Measurements from ENCODE around the gene SLX1A.

DNA sequence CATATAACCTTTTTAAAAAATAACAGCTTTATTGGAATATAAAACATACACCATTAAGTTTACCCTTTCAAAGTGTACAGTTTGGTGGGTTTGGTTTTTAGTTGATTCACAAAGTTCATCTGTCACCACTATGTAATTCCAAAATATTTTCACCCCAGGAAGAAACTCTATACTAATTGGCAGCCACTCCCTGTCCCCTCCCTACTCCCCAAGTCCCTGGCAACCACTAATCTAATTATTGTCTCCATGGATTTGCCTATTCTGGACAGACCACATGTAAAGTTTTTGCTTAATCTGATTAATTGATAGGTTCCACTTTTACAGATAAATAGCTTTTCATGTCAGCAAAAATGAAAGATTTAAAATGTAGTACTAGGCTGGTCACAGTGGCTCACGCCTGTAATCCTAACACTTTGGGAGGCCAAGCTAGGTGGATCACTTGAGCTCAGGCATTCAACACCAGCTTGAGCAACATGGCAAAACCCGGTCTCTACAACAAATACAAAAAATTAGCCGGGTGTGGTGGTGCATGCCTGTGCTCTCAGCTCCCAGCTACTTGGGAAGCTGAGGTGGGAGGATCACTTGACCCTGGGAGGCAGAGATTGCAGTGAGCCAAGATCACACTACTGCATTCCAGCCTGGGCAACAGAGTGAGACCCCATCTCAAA, 45.7 kb upstream of the SLX1A start:
- TF ChIP-seq ZNF317 (CRISPR knock-in tag; IDR thresholded peaks at IDR 0.05; ENCODE audit: borderline replicate concordance, low read depth) (no peak), TEAD1 (CRISPR knock-in tag; IDR thresholded peaks at IDR 0.05) (no peak), FOXP1 (CRISPR knock-in tag; IDR thresholded peaks at IDR 0.05; ENCODE audit: borderline replicate concordance) (no peak), PREB (CRISPR knock-in tag; IDR thresholded peaks at IDR 0.05; ENCODE audit: borderline replicate concordance) (no peak), CBFB (CRISPR knock-in tag; IDR thresholded peaks at IDR 0.05; ENCODE audit: low read depth) (no peak), ZNF138 (CRISPR knock-in tag; conservative IDR thresholded peaks at IDR 0.05) (no peak), ETV6 (CRISPR knock-in tag; IDR thresholded peaks at IDR 0.05) (no peak), CREB1 (CRISPR knock-in tag; IDR thresholded peaks at IDR 0.05) (no peak), USF2 (CRISPR knock-in tag; IDR thresholded peaks at IDR 0.05) (no peak)
- TF ChIP-seq, protein P1, sequence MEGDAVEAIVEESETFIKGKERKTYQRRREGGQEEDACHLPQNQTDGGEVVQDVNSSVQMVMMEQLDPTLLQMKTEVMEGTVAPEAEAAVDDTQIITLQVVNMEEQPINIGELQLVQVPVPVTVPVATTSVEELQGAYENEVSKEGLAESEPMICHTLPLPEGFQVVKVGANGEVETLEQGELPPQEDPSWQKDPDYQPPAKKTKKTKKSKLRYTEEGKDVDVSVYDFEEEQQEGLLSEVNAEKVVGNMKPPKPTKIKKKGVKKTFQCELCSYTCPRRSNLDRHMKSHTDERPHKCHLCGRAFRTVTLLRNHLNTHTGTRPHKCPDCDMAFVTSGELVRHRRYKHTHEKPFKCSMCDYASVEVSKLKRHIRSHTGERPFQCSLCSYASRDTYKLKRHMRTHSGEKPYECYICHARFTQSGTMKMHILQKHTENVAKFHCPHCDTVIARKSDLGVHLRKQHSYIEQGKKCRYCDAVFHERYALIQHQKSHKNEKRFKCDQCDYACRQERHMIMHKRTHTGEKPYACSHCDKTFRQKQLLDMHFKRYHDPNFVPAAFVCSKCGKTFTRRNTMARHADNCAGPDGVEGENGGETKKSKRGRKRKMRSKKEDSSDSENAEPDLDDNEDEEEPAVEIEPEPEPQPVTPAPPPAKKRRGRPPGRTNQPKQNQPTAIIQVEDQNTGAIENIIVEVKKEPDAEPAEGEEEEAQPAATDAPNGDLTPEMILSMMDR (IDR thresholded peaks at IDR 0.05), result no peak
